Lower lobe of right lung (tissue), 2 donors: ENCODE data around the gene SMYD3. TPM values are rescaled to one million over a fixed set of nuclear protein-coding genes. Genes with fewer than 3 reads are reported as not detected.
"Not testable (repeated sequence)": the region's sequence is repeated elsewhere in the genome, so short reads cannot be mapped to it uniquely, and the experiment has no call there.

Experiments used
- ATAC-seq, 2 donors: fragments of 200-7000 bp; cut with Tn5 transposase; one replicate each; pipeline ENCODE4 v1.9.1; 2020 to 2022; ENCODE audit warnings: mild to moderate bottlenecking in 2 of 2, moderate library complexity in 2 of 2
- DNase-seq: peaks from one replicate; pipeline ENCODE4 v3.0.0-alpha.2; 2020
- H3K27ac ChIP-seq: fragments of 200-600 bp; one replicate; pipeline ENCODE4 v1.8.0; 2022
- H3K27me3 ChIP-seq: fragments of 200-600 bp; one replicate; pipeline ENCODE4 v1.8.0; 2022; ENCODE audit warnings: low read depth
- H3K36me3 ChIP-seq: fragments of 200-600 bp; one replicate; pipeline ENCODE4 v1.8.0; 2022; ENCODE audit warnings: mild to moderate bottlenecking
- H3K4me1 ChIP-seq: fragments of 200-600 bp; one replicate; pipeline ENCODE4 v1.8.0; 2022
- H3K4me3 ChIP-seq: fragments of 200-600 bp; one replicate; pipeline ENCODE4 v1.8.0; 2022; ENCODE audit warnings: mild to moderate bottlenecking
- H3K9me3 ChIP-seq: fragments of 200-600 bp; one replicate; pipeline ENCODE4 v1.8.0; 2022
- intact Hi-C: fragments of 100-400 bp; cut with DNase I; formaldehyde crosslinking; loops from one replicate; pipeline ENCODE4 v1.11.0; 2022
- total RNA-seq: library from RNA; stranded (reverse); fragmentation: NEBNext Ultra II Directional; extraction: Animal tissue kit (Norgen Biotek cat#: 25700); gene quantifications from one replicate; pipeline ENCODE4 v1.2.1, GENCODE V29; 2021
- TF ChIP-seq, protein P1 (sequence below): fragments of 200-600 bp; IDR thresholded peaks from one replicate; pipeline ENCODE4 v1.8.0; 2022; ENCODE audit warnings: antibody characterized with exemption, mild to moderate bottlenecking
- donor health status: DM: no; HTN: yes; CAD: no; lungs with severe emphysema.

Gene SMYD3
- total RNA-seq, 1 donor from 2014 or later, result 20.5 TPM

DNA sequence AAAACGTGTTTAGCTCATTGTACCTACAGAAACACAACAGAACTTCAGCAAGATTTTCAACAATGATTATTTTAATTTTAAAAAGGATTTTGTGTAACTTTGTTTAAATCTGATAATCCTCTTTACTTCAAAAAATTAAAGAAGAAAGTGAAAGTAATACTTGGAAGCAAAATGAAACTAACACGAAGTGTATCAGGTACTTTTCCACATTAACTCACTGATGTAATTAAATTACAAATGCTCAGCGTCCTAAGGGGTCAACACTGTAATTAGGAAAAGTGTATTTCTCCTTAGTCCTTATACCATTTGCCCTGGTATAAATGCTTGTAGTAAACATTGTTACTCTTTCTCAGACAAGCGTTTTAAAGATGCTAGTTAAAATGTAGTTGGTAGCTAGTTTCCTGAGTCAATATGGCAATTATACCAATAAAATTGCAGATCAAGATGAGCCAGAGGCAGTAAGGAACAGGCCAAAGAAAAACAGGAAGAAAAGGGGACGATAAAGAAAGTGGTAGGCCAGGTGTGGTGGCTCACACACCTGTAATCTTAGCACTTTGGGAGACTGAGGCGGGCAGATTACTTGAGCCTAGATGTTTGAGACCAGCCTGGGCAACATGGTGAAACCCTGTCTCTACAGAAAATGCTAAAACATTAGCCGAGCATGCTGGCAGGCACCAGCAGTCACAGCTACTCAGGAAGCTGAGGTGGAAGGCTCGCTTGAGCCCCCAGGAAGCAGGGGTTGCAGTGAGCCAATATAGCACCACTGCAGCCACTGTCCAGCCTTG lies 553.0 kb downstream of the SMYD3 start:
- intact Hi-C loops, result no loop called here
- peak in 1 of 2 donors; percentile 65 for ATAC-seq

DNA sequence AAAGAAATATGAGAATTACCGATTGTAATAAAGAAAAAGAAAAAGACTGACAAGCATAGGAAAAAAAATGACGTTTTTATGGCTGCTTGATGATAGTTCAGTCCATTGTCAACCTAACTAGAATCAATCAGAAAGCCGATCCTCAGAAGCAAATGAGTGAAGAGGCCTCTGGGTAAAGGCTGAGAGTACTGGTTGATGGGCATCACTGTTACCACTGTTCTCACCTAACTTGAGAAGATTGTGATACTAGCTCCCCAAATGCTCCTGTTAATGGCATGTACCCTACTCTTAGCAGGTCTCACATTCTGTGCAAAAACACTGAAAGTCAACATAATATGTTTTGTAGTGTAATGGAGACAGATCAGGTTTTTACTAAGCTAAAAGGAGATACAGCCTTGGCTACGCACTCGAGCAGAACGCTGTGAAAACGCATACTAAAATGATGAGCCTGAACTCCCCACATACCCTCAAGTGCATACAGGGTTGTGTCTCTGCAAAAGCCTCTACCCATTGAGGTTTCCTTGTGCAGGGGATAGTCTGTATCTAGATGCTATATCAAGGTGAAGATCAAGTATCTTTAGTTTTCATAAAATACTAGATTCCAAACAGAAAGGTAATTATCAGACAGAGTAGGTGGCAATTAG lies 554.6 kb downstream of the SMYD3 start:
- peaks cover 7% of the 10 kb centered on the region for H3K4me1 ChIP-seq
- no peaks in the 10 kb centered on the region for H3K36me3 ChIP-seq
- ATAC-seq (no peak), DNase-seq (no peak)
- H3K9me3 ChIP-seq, result no peaks in the 10 kb centered on the region
- TF ChIP-seq, protein P1, sequence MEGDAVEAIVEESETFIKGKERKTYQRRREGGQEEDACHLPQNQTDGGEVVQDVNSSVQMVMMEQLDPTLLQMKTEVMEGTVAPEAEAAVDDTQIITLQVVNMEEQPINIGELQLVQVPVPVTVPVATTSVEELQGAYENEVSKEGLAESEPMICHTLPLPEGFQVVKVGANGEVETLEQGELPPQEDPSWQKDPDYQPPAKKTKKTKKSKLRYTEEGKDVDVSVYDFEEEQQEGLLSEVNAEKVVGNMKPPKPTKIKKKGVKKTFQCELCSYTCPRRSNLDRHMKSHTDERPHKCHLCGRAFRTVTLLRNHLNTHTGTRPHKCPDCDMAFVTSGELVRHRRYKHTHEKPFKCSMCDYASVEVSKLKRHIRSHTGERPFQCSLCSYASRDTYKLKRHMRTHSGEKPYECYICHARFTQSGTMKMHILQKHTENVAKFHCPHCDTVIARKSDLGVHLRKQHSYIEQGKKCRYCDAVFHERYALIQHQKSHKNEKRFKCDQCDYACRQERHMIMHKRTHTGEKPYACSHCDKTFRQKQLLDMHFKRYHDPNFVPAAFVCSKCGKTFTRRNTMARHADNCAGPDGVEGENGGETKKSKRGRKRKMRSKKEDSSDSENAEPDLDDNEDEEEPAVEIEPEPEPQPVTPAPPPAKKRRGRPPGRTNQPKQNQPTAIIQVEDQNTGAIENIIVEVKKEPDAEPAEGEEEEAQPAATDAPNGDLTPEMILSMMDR, result no peak
- no peak overlapping the region for H3K4me3 ChIP-seq
- no peaks in the 10 kb centered on the region for H3K27me3 ChIP-seq
- intact Hi-C loops, result no loop called here
- peak overlapping the region; percentile 68 for H3K27ac ChIP-seq

More for the DNA sequence above, 553.0 kb downstream of the SMYD3 start:
- TF ChIP-seq, protein P1, result no peak
- DNase-seq, result no peak
- H3K4me3 ChIP-seq, result peak overlapping the region; percentile 39
- no peaks in the 10 kb centered on the region for H3K36me3 ChIP-seq
- no peaks in the 10 kb centered on the region for H3K27me3 ChIP-seq
- H3K27ac ChIP-seq, result peak overlapping the region; percentile 68
- peaks cover 7% of the 10 kb centered on the region for H3K4me1 ChIP-seq
- no peaks in the 10 kb centered on the region for H3K9me3 ChIP-seq

DNA sequence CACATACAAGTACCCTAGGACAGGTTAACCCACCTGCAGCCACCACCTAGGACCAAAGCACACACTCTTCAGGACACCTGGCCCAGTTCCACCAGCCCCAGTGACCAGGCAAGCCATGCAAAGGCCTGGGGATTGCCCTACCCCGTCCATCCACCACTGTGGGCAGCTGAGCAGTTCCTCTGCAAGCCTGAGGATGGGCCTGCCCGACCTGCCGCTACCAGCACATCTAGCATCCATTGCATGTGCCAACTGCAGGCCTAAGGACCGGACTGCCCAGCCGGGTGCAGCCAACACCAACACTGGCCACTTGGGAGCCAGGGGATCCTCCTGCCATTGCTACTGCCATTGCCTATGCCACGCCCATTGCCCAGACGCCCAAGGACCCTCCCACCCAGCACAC lies 558.3 kb downstream of the SMYD3 start:
- H3K36me3 ChIP-seq, result no peaks in the 10 kb centered on the region
- intact Hi-C loops, result no loop called here
- ATAC-seq (peak in 1 of 2 donors; percentile 35), DNase-seq (no peak)
- no peak overlapping the region for H3K4me3 ChIP-seq
- TF ChIP-seq, protein P1, result no peak
- no peaks in the 10 kb centered on the region for H3K27me3 ChIP-seq
- no peaks in the 10 kb centered on the region for H3K4me1 ChIP-seq
- peaks cover 6% of the 10 kb centered on the region for H3K9me3 ChIP-seq
- no peak overlapping the region for H3K27ac ChIP-seq

DNA sequence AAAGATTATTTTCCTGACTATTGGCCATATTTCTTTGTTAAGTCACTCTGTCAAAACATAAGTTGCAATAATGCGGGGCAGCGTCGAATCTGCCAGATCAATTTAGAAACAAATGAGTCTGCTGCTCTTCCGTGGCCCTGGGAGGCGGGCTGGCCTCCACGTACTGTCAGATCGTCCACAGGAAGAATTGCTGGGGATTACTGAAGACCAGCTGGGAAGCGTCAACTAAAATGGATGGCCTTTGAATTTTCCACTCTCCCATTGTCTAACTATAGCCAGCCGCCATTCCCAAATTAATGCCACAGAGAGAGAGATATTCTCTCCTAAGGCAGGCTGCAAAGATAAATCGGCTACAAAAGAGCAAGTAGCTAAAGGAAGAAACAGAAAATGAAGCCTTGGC lies 560.2 kb downstream of the SMYD3 start:
- Histone ChIP-seq H3K9me3 (peaks cover 6% of the 10 kb centered on the region), H3K4me3 (no peak overlapping the region), H3K4me1 (no peaks in the 10 kb centered on the region), H3K36me3 (no peaks in the 10 kb centered on the region), H3K27me3 (no peaks in the 10 kb centered on the region), H3K27ac (no peak overlapping the region)
- TF ChIP-seq, protein P1, result no peak
- no peak for DNase-seq
- intact Hi-C loops, result no loop called here
- ATAC-seq, result no peak

DNA sequence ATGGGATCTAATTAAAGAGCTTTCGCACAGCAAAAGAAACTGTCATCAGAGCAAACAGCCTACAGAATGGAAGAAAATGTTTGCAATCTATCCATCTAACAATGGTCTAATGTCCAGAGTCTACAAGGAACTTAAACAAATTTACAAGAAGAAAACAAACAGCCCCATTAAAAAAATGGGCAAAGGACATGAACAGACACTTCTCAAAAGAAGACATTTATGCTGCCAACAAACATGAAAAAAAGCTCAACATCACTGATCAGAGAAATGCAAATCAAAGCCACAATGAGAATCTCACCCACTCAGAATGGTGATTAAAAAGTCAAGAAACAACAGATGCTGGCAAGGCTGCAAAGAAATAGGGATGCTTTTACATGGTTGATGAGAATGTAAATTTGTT lies 561.9 kb downstream of the SMYD3 start:
- H3K4me3 ChIP-seq, intact Hi-C loops, ATAC-seq, H3K9me3 ChIP-seq, H3K27me3 ChIP-seq, H3K36me3 ChIP-seq, H3K4me1 ChIP-seq, DNase-seq, H3K27ac ChIP-seq: not testable (repeated sequence)

DNA sequence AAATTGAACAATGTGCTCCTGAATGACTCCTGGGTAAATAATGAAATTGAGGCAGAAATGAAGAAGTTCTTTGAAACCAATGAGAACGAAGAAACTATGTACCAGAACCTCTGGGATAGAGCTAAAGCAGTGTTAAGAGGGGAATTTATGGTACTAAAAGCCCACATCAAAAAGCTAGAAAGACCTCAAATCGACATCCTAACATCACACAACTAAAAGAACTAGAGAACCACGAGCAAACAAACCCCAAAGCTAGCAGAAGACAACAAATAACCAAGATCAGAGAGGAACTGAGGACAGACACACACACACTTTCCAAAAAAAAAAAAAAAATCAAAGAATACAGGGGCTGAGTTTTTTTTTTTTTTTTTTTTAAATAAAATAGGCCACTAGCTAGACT lies 564.2 kb downstream of the SMYD3 start:
- peaks cover 6% of the 10 kb centered on the region for H3K9me3 ChIP-seq
- H3K4me1 ChIP-seq, result no peaks in the 10 kb centered on the region
- DNase-seq (no peak), ATAC-seq (no peak)
- no peaks in the 10 kb centered on the region for H3K36me3 ChIP-seq
- no peak overlapping the region for H3K4me3 ChIP-seq
- no peak overlapping the region for H3K27ac ChIP-seq
- H3K27me3 ChIP-seq, result no peaks in the 10 kb centered on the region
- intact Hi-C loops, result no loop called here
- TF ChIP-seq, protein P1, result no peak

DNA sequence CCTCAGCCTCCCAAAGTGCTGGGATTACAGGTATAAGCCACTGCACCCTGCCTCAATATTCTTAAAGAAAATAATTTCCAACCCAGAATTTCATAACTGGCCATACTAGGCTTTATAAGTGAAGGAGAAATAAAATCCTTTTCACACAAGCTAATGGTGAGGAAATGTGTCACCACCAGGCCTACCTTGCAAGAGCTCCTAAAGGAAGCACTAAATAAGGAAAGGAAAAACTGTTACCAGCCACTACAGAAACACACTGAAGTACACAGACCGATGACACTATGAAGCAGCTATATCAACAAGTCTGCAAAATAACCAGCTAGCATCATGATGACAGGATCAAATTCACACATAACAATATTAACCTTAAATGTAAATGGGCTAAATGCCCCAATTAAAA lies 565.3 kb downstream of the SMYD3 start:
- ATAC-seq, H3K4me3 ChIP-seq, H3K27me3 ChIP-seq, H3K36me3 ChIP-seq, DNase-seq, H3K4me1 ChIP-seq, H3K27ac ChIP-seq, H3K9me3 ChIP-seq, intact Hi-C loops: not testable (repeated sequence)
